ENCODE measurements around the gene OPCML.

GRCh38 chr11:132771746-132772145 is 760.6 kb downstream of the OPCML start:
- TF ChIP-seq CTCF (conservative IDR thresholded peaks at IDR 0.05; ENCODE audit: low read length) (no peak), EZH2phosphoT487 (IDR thresholded peaks at IDR 0.05; ENCODE audit: borderline replicate concordance) (no peak)
